ENCODE results near the gene RIPPLY3. TPM values are rescaled to one million over a fixed set of nuclear protein-coding genes. Genes with fewer than 3 reads are reported as not detected.

The RIPPLY3 gene
- total and polyA plus RNA-seq, 2 of the 13 experiments (the other 11 are each of a cell fraction or from before 2014, with no cell fraction given) = 0.09 to 2.9 TPM

DNA sequence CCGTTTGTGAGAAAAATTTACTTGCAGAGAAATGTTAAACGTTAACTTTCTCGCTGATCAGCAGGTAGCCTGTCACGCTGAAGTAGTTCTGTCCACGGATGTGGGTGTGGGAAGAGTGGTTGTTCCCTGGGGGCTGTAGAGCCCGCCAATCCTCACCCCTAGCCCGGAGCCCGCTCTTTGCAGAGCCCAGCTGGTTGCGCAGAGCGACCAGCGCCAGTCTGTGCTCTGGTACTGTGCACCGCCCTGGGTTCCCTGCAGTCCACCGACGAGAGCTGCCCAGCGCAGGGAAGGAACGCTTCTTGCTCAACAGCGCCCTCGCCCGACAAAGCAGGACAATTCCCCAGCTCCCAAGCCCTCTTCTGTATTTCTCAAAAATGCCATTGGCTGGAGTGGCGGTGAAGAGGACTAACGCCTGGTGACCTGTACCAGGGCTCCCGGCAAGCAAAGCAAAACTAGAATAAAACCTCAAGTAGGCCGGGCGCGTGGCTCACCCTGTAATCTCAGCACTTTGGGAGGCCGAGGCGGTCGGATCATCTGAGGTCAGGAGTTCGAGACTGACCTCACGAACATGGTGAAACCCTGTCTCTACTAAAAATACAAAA lies 3.3 kb downstream of the RIPPLY3 start (continued):
- TF ChIP-seq KLF12 (CRISPR knock-in tag; IDR thresholded peaks at IDR 0.05; ENCODE audit: borderline replicate concordance) (no peak), NR3C1 (CRISPR knock-in tag; IDR thresholded peaks at IDR 0.05) (no peak), ZNF121 (CRISPR knock-in tag; IDR thresholded peaks at IDR 0.05) (no peak), FOSL1 (CRISPR knock-in tag; IDR thresholded peaks at IDR 0.05; ENCODE audit: borderline replicate concordance) (no peak), ATAD3A (CRISPR knock-in tag; IDR thresholded peaks at IDR 0.05) (no peak), CHD4 (IDR thresholded peaks at IDR 0.05; ENCODE audit: borderline replicate concordance, low read length) (no peak), ETV5 (CRISPR knock-in tag; IDR thresholded peaks at IDR 0.05; ENCODE audit: borderline replicate concordance) (no peak), ELF3 (CRISPR knock-in tag; IDR thresholded peaks at IDR 0.05) (peak; percentile 63; the same call in 1 of the 2 replicates), PAX8 (CRISPR knock-in tag; IDR thresholded peaks at IDR 0.05; ENCODE audit: borderline replicate concordance) (no peak), GATAD2A (CRISPR knock-in tag; IDR thresholded peaks at IDR 0.05) (peak; percentile 78), ZBTB1 (CRISPR knock-in tag; IDR thresholded peaks at IDR 0.05; ENCODE audit: borderline replicate concordance) (no peak), AGO1 (IDR thresholded peaks at IDR 0.05; ENCODE audit: low read depth, low read length, poor library complexity, severe bottlenecking) (no peak), FOXP1 (IDR thresholded peaks at IDR 0.05) (no peak), FOXP1 (CRISPR knock-in tag; IDR thresholded peaks at IDR 0.05) (no peak), CENPT (CRISPR knock-in tag; IDR thresholded peaks at IDR 0.05; ENCODE audit: low read depth) (no peak), NCOA1 (CRISPR knock-in tag; IDR thresholded peaks at IDR 0.05) (no peak), FOXK2 (IDR thresholded peaks at IDR 0.05) (no peak), U2AF2 (IDR thresholded peaks at IDR 0.05; ENCODE audit: low read depth, low read length) (no peak), NR2F1 (CRISPR knock-in tag; IDR thresholded peaks at IDR 0.05) (no peak), ARID2 (CRISPR knock-in tag; IDR thresholded peaks at IDR 0.05; ENCODE audit: borderline replicate concordance) (no peak), CCDC6 (CRISPR knock-in tag; IDR thresholded peaks at IDR 0.05) (no peak), ZNF230 (CRISPR knock-in tag; IDR thresholded peaks at IDR 0.05) (no peak; the same call in 1 of the 2 replicates), SYNCRIP (IDR thresholded peaks at IDR 0.05; ENCODE audit: insufficient read depth, low read depth, low read length) (no peak), ZNF383 (CRISPR knock-in tag; IDR thresholded peaks at IDR 0.05; ENCODE audit: borderline replicate concordance) (no peak), NFIB (CRISPR knock-in tag; IDR thresholded peaks at IDR 0.05; ENCODE audit: borderline replicate concordance) (no peak), SRSF1 (optimal IDR thresholded peaks at IDR 0.05; ENCODE audit: low read depth, low read length) (no peak), ZNF766 (CRISPR knock-in tag; IDR thresholded peaks at IDR 0.05; ENCODE audit: borderline replicate concordance) (no peak), ZNF768 (CRISPR knock-in tag; IDR thresholded peaks at IDR 0.05) (peak; percentile 91), ZNF17 (CRISPR knock-in tag; IDR thresholded peaks at IDR 0.05) (no peak), ZNF432 (CRISPR knock-in tag; IDR thresholded peaks at IDR 0.05; ENCODE audit: borderline replicate concordance) (no peak)
- TF ChIP-seq, protein P1, sequence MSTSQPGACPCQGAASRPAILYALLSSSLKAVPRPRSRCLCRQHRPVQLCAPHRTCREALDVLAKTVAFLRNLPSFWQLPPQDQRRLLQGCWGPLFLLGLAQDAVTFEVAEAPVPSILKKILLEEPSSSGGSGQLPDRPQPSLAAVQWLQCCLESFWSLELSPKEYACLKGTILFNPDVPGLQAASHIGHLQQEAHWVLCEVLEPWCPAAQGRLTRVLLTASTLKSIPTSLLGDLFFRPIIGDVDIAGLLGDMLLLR (CRISPR knock-in tag; IDR thresholded peaks at IDR 0.05) = no peak
- TF ChIP-seq, protein P2, sequence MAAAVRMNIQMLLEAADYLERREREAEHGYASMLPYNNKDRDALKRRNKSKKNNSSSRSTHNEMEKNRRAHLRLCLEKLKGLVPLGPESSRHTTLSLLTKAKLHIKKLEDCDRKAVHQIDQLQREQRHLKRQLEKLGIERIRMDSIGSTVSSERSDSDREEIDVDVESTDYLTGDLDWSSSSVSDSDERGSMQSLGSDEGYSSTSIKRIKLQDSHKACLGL (CRISPR knock-in tag; IDR thresholded peaks at IDR 0.05) = no peak
- TF ChIP-seq, protein P3, sequence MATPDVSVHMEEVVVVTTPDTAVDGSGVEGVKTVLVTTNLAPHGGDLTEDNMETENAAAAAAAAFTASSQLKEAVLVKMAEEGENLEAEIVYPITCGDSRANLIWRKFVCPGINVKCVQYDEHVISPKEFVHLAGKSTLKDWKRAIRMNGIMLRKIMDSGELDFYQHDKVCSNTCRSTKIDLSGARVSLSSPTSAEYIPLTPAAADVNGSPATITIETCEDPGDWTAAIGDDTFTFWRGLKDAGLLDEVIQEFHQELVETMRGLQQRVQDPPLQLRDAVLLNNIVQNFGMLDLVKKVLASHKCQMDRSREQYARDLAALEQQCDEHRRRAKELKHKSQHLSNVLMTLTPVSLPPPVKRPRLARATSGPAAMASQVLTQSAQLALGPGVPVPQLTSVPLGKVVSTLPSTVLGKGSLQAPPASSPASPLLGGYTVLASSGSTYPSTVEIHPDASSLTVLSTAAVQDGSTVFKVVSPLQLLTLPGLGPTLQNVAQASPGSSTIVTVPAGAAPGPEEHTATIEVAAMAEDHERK (CRISPR knock-in tag; IDR thresholded peaks at IDR 0.05; ENCODE audit: low read depth) = no peak

Data from HepG2 (cell line).